ENCODE results near the gene DOK6. TPM values are rescaled to one million over a fixed set of nuclear protein-coding genes. Genes with fewer than 3 reads are reported as not detected.

Gene DOK6
- total and polyA plus RNA-seq, 8 donors: 0.15 to 1.3 (median 0.33) TPM

- ATAC-seq: no peak
- WGBS, 2 donors: 61 to 72% methylated on average over 2 of the region's 2 CpGs
- TF ChIP-seq CTCF (IDR thresholded peaks at IDR 0.05): no peak
- Histone ChIP-seq H3K4me1 (no peaks in the 10 kb centered on the region), H3K27ac (no peak overlapping the region), H3K27me3 (no peaks in the 10 kb centered on the region), H3K36me3 (no peaks in the 10 kb centered on the region), H3K9me3 (no peaks in the 10 kb centered on the region), H3K4me3 (no peak overlapping the region)
- no peak for DNase-seq
- intact Hi-C loops (cut with DNase I): no loop called here
- FAIRE-seq: no peak
Measured at GRCh38 chr18:69574401-69574800, 173.7 kb downstream of the DOK6 start.

GRCh38 chr18:69580107-69580506, 179.4 kb downstream of the DOK6 start:
- ATAC-seq (no peak), FAIRE-seq (no peak), DNase-seq (no peak)
- intact Hi-C loops (cut with DNase I): no loop called here
- no peak overlapping the region for H3K4me3 ChIP-seq
- TF ChIP-seq CTCF (IDR thresholded peaks at IDR 0.05): no peak
- no peaks in the 10 kb centered on the region for H3K36me3 ChIP-seq
- H3K27ac ChIP-seq: no peak overlapping the region
- no peaks in the 10 kb centered on the region for H3K9me3 ChIP-seq
- 34 to 56% methylated on average over 3 of the region's 3 CpGs for WGBS, 2 donors
- H3K27me3 ChIP-seq: no peaks in the 10 kb centered on the region
- no peaks in the 10 kb centered on the region for H3K4me1 ChIP-seq

- H3K36me3 ChIP-seq: no peaks in the 10 kb centered on the region
- H3K27ac ChIP-seq: no peak overlapping the region
- FAIRE-seq: no peak
- H3K27me3 ChIP-seq: no peaks in the 10 kb centered on the region
- 84 to 90% methylated on average over 6 of the region's 6 CpGs for WGBS, 2 donors
- no peak overlapping the region for H3K4me3 ChIP-seq
- ATAC-seq: no peak
- DNase-seq: no peak
- intact Hi-C loops (cut with DNase I): no loop called here
- no peaks in the 10 kb centered on the region for H3K9me3 ChIP-seq
- no peaks in the 10 kb centered on the region for H3K4me1 ChIP-seq
- TF ChIP-seq CTCF (IDR thresholded peaks at IDR 0.05): no peak
Measured at GRCh38 chr18:69584429-69584828, 183.7 kb downstream of the DOK6 start.

- no peaks in the 10 kb centered on the region for H3K27me3 ChIP-seq
- ATAC-seq (no peak), FAIRE-seq (no peak), DNase-seq (no peak)
- intact Hi-C loops (cut with DNase I): no loop called here
- H3K4me3 ChIP-seq: no peak overlapping the region
- H3K4me1 ChIP-seq: no peaks in the 10 kb centered on the region
- no peak for TF ChIP-seq CTCF (IDR thresholded peaks at IDR 0.05)
- no peak overlapping the region for H3K27ac ChIP-seq
- 34 to 41% methylated on average over 1 of the region's 1 CpG for WGBS, 2 donors
- H3K9me3 ChIP-seq: no peaks in the 10 kb centered on the region
- H3K36me3 ChIP-seq: no peaks in the 10 kb centered on the region
Measured at GRCh38 chr18:69585696-69586095, 185.0 kb downstream of the DOK6 start.

- TF ChIP-seq CTCF (IDR thresholded peaks at IDR 0.05): no peak
- ATAC-seq (no peak), DNase-seq (no peak), FAIRE-seq (no peak)
- whole genome bisulfite sequencing, 2 donors: 40 to 42% methylated on average over 7 of the region's 7 CpGs
- Histone ChIP-seq H3K9me3 (no peaks in the 10 kb centered on the region), H3K4me1 (no peaks in the 10 kb centered on the region), H3K27me3 (no peaks in the 10 kb centered on the region), H3K4me3 (no peak overlapping the region), H3K36me3 (no peaks in the 10 kb centered on the region), H3K27ac (no peak overlapping the region)
- intact Hi-C loops (cut with DNase I): no loop called here
Measured at GRCh38 chr18:69586537-69586936, 185.8 kb downstream of the DOK6 start.
